IPS-NIHi7 (cell line): ENCODE measurements around the gene FGF22.
"Not testable (repeated sequence)": the region's sequence is repeated elsewhere in the genome, so short reads cannot be mapped to it uniquely, and the experiment has no call there.

ENCODE experiments used
- DNase-seq: peaks from one replicate; pipeline ENCODE4 v3.0.0; 2012; ENCODE audit warnings: mixed read lengths; ENCODE audit errors: extremely low spot score

FGF22 gene

DNA sequence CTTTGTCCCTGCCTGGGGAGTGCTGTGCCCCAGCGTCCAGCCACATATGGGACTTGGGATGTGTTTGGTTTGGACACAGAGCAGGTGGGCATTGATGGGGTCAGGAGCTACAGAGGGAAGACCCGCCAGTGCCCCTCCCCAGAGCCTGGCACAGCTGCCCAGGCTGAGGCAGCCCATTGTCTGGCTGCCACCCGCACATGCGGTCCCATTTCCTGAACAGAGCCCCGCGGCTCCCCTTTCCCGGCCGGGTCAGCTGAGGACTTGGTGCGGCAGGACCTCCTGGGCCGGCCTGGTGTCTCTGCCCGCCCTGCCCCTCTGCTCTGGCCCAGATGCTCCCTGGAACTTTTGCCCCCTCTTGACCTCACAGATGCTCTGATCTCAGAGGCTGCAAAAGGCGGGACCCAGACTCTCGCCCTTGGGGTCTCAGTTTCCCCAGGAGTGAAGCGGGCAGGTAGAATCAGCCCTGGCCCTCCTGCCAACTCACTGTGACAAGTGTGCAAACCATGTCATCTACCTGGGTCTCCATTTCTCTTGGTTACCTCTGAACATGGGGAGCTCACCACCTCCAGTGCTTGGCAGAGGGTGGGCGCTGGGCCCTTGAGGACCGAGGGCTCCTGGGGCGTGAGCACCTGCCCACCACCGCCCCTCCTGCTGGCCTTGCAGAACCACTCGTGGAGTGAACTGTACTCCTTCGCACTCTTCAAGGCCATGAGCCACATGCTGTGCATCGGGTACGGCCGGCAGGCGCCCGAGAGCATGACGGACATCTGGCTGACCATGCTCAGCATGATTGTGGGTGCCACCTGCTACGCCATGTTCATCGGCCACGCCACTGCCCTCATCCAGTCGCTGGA lies 32.2 kb upstream of the FGF22 start:
- DNase-seq, result no peak

DNA sequence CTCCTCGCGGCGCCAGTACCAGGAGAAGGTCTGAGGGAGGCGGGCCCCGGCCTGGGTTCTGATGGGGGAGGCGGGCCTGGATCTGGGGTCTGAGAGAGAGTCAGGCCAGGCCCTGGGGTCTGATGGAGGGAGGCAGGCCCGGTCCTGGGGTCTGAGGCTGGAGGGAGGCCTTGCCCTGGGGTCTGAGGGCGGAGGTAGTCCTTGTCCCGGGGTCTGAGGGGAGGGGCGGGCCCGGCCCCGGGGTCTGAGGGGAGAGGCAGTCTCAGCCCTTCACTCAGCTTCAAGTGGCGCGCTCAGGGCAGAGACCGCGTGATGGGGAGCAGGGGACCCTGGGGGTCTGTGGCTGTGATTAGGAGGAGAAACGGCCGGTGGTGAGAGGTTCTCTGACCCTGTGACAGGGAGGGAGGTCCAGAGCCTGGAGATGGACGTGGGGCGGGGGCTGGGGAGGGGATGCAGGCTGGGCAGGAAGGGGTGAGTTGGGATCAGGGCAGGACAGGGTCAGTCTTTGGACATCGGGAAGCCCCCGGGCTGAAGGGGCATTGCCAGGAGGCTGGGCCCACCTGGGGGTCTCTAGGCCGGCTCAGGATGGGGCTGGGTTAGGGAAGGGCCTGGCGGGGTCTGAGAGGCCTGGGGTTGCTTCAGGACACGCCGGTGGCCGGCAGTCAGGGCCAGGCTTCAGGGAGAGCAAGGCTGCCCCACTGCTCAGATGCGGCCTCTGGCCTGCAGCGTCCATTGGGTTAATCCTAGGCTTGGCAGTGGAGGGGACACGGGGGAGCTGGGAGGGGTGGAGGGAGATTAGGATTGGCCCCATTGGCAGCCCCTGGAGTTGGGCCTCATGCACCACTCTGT lies 31.3 kb upstream of the FGF22 start:
- DNase-seq, result no peak

DNA sequence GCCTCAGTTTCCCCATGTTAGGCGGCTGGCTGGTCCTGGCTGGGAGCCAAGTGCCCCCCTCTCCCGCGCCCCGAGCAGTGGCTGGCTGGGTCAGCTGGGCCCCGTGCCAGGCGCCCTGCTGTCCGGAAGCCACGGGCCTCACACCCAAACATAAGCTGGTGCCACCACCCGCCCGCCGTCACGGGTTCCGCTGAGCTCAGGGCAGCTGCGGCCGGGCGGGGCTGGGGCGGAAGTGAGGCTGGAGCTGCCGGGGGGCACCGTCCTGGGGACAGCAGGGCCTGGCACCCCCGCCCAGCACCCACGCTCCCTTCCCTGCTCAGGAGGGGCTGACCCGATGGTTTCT lies 30.7 kb upstream of the FGF22 start:
- no peak for DNase-seq

DNA sequence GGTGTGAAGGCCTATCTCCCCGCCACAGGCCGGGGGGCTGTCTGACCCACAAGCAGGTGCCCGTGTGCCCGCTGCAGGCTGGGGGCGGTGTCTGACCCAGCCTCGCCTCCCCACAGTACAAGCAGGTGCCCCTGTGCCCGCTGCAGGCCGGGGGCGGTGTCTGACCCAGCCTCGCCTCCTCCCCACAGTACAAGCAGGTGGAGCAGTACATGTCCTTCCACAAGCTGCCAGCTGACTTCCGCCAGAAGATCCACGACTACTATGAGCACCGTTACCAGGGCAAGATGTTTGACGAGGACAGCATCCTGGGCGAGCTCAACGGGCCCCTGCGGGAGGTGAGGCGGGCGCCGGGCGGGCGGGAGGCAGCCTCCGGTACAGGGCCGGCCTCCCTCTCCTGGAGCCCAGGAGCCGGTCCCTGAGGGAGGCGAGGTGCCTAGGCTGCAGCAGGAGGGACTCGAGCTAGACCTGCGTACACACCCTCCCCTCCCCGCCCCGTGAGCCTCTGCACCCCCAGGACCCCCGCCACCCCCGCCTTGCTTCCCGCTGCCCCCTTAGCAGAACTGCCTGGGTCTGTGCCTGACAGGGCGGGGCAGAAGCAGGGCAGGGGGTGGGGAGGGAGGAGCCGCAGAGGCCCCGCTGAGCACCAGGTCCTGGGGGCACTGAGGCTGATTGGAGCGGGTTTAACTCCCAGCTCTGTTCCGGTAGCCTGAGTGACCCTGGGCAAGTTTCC lies 29.4 kb upstream of the FGF22 start:
- DNase-seq, result no peak

DNA sequence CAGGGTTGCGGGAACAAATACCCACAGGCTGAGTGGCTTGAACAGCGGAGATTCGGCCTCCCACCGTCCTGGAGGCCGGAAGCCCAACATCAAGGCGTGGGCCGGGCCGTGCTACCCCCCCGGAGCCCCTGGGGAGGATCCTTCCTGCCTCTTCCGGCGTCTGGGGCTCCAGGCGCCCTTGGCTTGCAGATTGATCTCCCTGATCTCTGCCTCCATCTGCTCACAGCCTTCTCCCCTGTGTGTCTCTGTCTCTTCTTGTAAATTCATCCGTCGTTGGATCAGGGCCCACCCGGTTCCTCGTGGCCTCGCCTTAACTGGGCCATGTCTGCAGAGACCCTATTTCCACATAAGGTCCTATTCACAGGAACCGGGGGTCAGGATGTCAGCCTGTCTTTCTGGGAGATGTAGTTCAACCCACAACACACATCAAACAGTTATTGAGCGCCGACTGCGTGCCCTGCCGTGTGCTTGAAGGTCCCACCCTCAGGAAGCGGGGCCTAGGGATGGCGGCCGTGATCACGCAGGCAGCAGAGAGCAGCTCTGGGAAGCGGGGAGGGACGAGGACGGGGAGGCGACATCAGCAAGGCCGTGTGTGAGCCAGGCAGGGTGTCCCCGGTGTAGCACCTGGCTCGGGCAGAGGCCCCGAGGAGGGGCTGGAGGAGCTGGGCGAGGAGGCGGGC lies 28.7 kb upstream of the FGF22 start:
- DNase-seq, result peak; percentile 60

DNA sequence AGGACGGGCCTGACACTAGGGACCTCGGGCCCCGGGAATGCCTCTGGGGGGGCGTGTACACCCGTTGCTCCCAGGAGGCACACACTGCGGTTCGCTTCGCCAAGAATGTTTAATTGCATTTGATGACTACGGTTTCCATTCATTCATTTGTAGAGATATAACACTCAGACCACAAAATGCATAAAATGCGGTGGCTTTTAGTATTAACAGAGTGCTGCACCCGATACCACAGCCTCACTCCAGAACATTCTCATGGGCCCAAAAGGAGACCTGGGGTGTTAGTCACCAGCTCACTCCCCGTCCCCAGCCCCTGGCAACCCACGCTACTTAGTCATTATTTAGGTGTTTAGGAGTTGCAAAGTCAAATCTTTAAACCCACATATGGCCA lies 28.2 kb upstream of the FGF22 start:
- no peak for DNase-seq

DNA sequence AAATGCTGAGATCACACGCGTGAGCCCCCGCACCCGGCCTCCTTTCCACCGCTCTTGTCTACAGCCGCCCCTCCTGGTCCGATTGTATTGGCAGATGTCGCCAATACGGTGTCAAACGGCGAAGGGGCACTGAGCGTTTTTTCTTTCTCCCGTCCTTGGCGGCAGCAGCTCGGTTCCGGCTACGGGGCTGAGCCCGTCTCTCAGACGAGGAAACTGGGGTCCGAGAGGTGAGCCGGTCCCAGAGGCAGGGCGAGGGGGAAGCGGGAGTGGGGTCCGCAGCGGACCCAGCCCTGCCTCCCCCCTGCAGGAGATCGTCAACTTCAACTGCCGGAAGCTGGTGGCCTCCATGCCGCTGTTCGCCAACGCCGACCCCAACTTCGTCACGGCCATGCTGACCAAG lies 26.7 kb upstream of the FGF22 start:
- no peak for DNase-seq

DNA sequence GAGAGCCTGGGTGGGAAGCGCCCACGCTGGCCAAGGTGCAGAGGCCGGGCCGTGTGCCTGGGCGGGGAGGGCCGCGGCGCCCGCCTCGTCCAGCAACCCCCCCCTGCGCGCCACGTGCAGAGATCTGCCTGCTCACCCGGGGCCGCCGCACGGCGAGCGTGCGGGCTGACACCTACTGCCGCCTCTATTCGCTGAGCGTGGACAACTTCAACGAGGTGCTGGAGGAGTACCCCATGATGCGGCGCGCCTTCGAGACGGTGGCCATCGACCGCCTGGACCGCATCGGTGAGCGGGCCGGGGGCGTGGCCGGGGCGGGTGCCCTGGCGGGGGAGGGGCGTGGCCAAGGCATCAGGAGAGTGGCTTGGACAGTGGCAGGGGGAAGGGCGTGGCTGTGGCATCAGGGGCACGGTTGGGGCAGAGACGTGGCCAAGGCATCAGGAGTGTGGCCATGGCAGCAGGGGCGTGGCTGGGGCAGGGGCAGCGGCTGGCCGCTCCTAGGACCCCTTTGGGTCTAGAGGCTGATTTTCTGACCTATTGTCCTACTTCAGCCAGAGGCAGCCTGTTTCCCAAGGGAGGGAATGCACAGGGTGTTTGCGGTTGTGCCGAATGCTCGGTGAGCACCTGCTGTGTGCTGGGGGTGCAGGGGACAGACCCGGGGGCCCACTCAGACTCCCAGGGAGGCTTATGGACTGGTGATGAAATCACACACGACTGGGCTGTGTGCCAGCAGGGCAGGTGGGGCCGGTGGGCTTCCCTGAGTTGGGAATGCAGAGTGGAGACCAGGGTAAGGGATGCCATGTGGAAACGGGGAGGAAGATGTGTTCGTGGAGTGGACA lies 25.7 kb upstream of the FGF22 start:
- no peak for DNase-seq

DNA sequence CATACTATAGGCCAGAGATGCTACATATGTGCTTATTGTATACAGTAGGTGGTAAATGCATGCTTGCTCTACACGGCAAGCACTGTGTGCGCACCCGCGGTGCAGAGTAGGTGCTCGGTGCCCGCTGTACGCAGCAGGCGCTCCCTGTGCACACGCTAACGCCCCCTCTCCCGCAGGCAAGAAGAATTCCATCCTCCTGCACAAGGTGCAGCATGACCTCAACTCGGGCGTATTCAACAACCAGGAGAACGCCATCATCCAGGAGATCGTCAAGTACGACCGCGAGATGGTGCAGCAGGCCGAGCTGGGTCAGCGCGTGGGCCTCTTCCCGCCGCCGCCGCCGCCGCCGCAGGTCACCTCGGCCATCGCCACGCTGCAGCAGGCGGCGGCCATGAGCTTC lies 24.1 kb upstream of the FGF22 start:
- no peak for DNase-seq

DNA sequence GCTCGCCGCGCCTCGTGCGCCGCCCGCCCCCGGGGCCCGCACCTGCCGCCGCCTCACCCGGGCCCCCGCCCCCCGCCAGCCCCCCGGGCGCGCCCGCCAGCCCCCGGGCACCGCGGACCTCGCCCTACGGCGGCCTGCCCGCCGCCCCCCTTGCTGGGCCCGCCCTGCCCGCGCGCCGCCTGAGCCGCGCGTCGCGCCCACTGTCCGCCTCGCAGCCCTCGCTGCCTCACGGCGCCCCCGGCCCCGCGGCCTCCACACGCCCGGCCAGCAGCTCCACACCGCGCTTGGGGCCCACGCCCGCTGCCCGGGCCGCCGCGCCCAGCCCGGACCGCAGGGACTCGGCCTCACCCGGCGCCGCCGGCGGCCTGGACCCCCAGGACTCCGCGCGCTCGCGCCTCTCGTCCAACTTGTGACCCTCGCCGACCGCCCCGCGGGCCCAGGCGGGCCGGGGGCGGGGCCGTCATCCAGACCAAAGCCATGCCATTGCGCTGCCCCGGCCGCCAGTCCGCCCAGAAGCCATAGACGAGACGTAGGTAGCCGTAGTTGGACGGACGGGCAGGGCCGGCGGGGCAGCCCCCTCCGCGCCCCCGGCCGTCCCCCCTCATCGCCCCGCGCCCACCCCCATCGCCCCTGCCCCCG lies 23.5 kb upstream of the FGF22 start:
- no peak for DNase-seq

DNA sequence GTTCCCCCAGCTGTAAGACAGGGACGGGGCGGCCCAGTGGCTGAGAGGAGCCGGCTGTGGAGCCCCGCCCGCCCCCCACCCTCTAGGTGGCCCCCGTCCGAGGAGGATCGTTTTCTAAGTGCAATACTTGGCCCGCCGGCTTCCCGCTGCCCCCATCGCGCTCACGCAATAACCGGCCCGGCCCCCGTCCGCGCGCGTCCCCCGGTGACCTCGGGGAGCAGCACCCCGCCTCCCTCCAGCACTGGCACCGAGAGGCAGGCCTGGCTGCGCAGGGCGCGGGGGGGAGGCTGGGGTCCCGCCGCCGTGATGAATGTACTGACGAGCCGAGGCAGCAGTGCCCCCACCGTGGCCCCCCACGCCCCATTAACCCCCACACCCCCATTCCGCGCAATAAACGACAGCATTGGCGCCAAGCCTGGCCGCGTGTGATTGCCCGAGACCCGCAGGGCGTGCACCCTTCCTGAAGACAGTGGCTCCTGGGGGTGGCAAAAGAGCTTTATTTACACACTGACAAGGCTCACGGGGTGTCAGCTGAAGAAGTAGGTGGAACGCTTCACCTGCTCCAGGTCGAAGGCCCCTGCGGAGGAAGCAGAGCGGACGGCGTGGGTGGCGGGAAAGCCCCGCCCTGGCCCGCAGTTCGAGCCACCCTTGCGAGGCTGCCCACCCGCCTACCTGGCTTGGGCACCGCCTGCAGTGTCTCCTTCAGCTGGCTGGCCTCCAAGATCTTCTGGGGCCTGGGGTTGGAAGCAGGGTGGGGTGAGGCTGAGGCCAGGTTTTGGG lies 22.7 kb upstream of the FGF22 start:
- no peak for DNase-seq

DNA sequence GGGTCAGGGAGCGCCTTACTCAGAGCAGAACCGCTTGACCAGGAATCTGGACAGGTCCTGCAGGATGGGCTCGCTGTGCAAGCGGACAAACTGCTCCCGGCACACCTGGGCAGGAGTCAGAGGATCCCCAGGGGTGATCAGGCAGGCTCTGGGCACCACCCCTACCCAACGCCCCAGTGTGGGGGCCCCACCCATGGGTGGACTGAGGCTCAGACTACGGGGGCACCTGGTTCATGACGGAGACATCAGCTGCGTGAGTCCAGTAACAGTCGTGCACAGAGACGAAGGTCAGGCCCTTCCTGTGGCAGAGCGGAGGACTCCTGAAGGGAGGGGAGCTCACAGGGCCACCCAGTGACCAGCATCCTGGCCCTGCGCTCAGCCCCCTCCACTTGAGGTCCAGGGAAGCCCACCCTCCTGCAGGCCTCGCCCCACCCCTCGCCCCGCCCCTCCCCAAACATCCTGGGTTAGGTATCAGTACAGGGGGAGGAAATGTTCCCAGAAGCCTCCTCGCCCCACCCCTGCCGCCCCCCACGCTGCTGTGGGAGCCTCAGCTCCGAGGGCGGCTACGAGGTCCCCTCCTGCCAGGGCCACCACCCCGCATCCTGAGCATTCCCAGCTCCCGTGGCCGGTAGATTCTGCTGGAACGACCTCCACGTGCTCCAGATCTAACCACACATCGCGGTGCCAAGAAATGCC lies 22.0 kb upstream of the FGF22 start:
- no peak for DNase-seq

DNA sequence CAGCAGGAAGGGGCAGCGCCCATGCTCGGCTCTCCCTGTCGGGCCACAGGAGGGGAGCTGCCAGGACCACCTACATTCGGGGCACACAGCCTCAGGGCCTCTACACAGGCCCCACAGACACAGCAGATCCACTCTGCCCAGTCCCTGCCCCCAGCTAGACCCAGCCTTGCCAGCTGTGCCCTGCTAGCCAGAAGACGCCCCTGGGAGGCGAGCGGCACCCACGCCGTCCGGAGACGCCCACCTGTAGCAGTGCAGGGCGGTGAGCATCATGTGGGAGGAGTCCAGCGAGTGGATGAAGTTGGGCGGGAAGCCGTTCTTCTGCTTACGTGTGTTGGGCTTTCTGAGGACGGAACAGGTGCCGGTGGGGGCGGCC lies 21.4 kb upstream of the FGF22 start:
- DNase-seq, result no peak

DNA sequence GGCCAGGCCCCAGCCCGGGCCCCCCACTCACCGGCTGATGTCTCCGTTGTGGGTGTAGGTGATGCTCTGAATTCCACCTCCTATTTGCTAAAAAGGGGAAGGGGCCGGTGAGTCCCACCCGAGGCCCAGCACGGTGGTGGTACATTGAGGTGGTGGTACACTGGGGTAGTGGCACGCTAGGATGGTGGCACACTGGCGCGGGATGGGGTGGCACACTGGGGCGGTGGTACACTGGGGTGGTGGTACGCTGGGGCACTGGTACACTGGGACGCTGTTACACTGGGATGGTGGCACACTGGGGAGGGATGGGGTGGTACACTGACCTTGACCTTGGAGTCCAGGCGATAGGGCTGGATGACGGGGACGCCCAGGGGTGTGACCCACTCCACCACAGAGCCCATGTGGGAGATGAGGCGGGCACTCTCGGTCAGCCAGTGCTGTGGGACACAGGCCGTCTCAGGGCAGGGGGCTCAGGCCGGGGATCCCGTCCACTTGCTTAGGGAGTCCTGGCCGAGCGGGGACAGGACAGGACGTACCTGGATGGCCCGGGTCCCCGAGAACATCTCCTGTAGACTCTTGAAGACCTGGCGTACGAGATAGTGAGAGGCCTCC lies 20.9 kb upstream of the FGF22 start:
- no peak for DNase-seq

DNA sequence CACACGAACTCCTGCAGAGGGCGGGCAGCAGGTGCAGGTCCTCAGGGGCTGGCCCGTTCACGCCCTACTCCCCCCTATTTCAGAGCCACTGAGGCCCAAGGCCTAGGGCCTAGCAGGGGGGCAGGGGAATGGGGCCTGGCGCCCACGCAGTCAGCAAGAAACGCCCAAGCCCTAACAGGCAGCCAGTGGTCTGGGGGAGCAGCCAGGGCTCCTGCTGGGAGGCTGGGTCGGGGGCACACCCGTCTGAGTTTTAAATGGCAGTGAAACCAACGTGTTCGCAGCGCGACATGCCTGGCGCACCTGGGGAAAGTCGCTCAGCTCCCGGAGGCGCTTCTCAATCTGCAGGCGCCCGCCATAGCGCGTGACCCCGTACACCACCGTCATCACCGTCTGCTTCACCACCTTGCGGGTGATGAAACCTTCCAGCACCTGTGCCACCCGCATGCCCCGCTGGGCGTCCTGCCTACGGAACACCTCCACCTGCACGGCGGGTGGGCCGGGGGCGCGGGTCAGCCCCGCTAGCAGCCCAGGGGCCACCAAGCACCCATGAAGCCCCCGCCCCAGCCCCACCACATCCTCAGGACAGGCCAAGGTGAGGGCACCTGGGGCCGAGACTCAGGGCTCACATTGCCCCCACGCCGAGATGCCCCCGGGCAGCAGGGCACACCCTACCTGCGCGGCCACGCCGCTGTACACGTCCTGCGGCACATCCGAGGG lies 20.2 kb upstream of the FGF22 start:
- no peak for DNase-seq

DNA sequence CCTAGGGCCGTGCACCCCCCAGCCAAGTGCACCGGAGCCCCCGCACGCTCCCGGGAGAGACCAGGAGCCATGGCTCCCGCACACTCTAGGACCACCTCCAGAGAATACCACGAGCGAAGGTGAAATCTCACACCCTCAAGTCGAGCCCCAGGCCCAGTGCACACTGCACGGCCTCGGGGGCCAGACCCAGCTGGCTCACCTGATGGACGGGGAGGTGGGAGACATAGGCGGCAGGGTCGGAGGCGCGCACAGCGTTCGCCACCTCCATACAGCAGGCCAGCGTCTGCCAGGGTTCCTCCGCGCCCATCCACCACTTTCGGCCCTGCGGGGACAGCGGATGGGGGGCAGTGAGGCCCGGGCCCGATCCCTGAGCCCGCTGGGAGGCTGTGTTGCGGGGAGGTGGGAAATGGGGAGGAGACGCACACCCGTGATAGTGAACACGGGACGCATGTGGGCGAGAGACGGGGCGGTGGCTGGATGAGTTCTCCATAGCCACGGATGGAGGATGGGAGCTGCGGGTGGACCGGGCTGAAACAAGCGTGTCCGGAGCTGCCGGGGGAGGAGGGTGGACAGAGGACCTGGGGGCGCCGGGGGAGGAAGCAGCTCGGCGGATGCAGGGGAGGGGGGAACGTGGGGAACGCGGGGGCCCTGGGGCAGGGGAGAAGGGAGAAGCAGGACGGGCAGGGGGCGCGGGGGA lies 19.4 kb upstream of the FGF22 start:
- DNase-seq, result no peak

DNA sequence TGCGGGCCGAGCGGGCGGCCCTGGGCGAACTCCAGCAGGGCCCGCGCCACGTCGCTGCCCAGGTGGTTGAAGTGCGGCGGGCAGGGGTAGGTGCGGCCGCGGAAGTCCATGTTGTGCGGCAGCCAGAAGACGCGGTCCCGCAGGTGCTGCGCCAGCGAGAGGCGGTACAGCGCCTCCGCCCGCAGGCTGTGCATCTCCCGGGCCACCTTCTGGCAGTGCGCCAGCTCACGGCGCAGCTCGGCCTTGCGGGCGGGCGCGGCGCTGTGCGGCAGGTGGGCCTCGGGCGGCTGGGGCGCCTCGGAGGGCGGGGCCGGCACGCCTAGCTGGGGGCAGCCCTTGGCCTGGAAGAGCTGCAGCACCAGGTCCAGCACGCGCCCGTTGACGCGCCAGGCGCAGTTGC lies 18.5 kb upstream of the FGF22 start:
- not testable (repeated sequence) for DNase-seq
